SU-DHL-6 (cell line): ENCODE data around the gene PACS1.

Experiments used
- EZH2phosphoT487 ChIP-seq: fragments of 200-600 bp; sonication (generic), shearing (Covaris generic); conservative IDR thresholded peaks from 2 replicates; pipeline ENCODE4 v1.6.1; 2018; ENCODE audit warnings: mild to moderate bottlenecking, antibody characterized with exemption, low read length, moderate library complexity, mixed read lengths
- TF ChIP-seq, protein P1 (sequence below): fragments of 200-600 bp; sonication (generic); IDR thresholded peaks from one replicate; pipeline ENCODE4 v1.5.1; 2017; ENCODE audit warnings: antibody characterized with exemption, mild to moderate bottlenecking, low read length, moderate library complexity; ENCODE audit not compliant: insufficient read depth, poor library complexity, severe bottlenecking

DNA sequence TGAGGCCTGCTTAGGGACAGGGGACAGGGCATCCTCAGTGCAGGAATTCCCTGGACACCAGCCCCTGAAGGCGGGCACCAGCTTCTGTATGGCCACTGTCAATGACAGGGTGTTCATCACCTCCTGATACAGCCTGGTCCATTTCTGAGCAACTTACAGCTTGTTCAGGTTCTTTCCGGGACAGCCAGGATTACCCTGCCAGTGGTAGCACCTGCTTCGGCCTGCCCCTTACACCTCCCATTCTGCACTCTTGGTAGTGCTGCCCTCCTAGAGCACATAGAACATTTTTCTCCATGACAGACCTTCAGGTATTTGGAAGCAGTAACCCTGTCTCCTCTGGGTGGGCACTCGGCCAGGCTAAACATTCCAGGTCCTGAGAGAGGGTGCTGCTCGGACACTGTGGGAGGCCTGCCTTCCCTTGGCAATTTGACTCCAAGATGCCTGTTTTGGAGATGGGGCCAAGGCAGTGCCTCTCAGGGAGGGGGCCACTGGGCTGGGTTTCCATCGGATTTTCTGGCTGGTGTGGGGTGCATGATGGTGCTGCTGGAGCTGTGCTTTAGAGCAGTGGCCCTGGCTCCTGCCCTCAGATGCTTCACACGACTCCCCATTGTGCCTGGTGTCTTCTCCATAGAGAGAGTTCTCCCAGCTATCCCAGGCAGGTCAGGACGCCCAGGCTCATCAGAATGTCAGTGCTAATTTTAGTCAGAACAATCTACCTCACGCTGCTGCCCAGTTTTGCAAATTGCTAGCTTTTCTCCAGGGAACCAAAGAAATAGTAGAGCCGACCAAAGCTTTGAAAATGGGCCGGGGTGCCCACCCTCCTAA is 22.3 kb upstream of the PACS1 start:
- TF ChIP-seq, protein P1, sequence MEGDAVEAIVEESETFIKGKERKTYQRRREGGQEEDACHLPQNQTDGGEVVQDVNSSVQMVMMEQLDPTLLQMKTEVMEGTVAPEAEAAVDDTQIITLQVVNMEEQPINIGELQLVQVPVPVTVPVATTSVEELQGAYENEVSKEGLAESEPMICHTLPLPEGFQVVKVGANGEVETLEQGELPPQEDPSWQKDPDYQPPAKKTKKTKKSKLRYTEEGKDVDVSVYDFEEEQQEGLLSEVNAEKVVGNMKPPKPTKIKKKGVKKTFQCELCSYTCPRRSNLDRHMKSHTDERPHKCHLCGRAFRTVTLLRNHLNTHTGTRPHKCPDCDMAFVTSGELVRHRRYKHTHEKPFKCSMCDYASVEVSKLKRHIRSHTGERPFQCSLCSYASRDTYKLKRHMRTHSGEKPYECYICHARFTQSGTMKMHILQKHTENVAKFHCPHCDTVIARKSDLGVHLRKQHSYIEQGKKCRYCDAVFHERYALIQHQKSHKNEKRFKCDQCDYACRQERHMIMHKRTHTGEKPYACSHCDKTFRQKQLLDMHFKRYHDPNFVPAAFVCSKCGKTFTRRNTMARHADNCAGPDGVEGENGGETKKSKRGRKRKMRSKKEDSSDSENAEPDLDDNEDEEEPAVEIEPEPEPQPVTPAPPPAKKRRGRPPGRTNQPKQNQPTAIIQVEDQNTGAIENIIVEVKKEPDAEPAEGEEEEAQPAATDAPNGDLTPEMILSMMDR, result no peak
- TF ChIP-seq EZH2phosphoT487, result no peak
